ENCODE data around the gene TTC16.

GRCh38 chr9:127777368-127777980, 61.6 kb downstream of the TTC16 start:
- TF ChIP-seq CTCF (IDR thresholded peaks at IDR 0.05; ENCODE audit: extremely low read depth in 1 of 2, insufficient read depth in 1 of 2, low read depth in 1 of 2, low read length in 2 of 2) (no peak), POLR2AphosphoS5 (IDR thresholded peaks at IDR 0.05; ENCODE audit: insufficient read depth, low read depth, low read length) (no peak), JUN (IDR thresholded peaks at IDR 0.05; ENCODE audit: borderline replicate concordance, insufficient read depth, insufficient read length, low read depth) (no peak), POLR2A (IDR thresholded peaks at IDR 0.05; ENCODE audit: low read depth, low read length) (no peak), EZH2 (IDR thresholded peaks at IDR 0.05; ENCODE audit: borderline replicate concordance, low read depth, low read length, severe bottlenecking) (no peak), MYC (IDR thresholded peaks at IDR 0.05; ENCODE audit: low read depth, low read length) (no peak), FOS (IDR thresholded peaks at IDR 0.05; ENCODE audit: borderline replicate concordance, insufficient read depth, low read length) (no peak)
